CD4-positive, alpha-beta T cell treated with Interleukin-6 for 4 hours (primary cell): Measurements from ENCODE around the gene MAP3K14.

Experiments used
- DNase-seq: peaks from one replicate; pipeline ENCODE4 v3.0.0-alpha.2; 2020; ENCODE audit warnings: mixed read lengths

The MAP3K14 gene

GRCh38 chr17:45338996-45339535, 22.2 kb upstream of the MAP3K14 start:
- no peak for DNase-seq

GRCh38 chr17:45338023-45338781, 21.4 kb upstream of the MAP3K14 start:
- no peak for DNase-seq

- DNase-seq: no peak
These were observed 19.8 kb upstream of the MAP3K14 start for GRCh38 chr17:45336390-45337182.

GRCh38 chr17:45335721-45336120, 18.9 kb upstream of the MAP3K14 start:
- DNase-seq: no peak

GRCh38 chr17:45334701-45335677, 18.2 kb upstream of the MAP3K14 start:
- DNase-seq: no peak

GRCh38 chr17:45334231-45334630, 17.4 kb upstream of the MAP3K14 start:
- no peak for DNase-seq

GRCh38 chr17:45333702-45334092, 16.9 kb upstream of the MAP3K14 start:
- no peak for DNase-seq

- no peak for DNase-seq
These were observed 16.3 kb upstream of the MAP3K14 start for GRCh38 chr17:45332989-45333701.

GRCh38 chr17:45332505-45332904, 15.7 kb upstream of the MAP3K14 start:
- DNase-seq: no peak

- no peak for DNase-seq
These were observed 9.8 kb upstream of the MAP3K14 start for GRCh38 chr17:45326626-45327025.

GRCh38 chr17:45325810-45326209, 9.0 kb upstream of the MAP3K14 start:
- no peak for DNase-seq

GRCh38 chr17:45324336-45324735, 7.5 kb upstream of the MAP3K14 start:
- no peak for DNase-seq

- no peak for DNase-seq
These were observed 5.3 kb upstream of the MAP3K14 start for GRCh38 chr17:45322168-45322567.

- no peak for DNase-seq
These were observed 4.2 kb upstream of the MAP3K14 start for GRCh38 chr17:45320931-45321461.

- peak; percentile 39 for DNase-seq
These were observed 3.6 kb upstream of the MAP3K14 start for GRCh38 chr17:45320349-45320930.

GRCh38 chr17:45319239-45319703, 2.5 kb upstream of the MAP3K14 start:
- no peak for DNase-seq

- no peak for DNase-seq
These were observed 1.9 kb upstream of the MAP3K14 start for GRCh38 chr17:45318561-45319230.

GRCh38 chr17:45317111-45317928, 500 bp upstream of the MAP3K14 start:
- DNase-seq: peak; percentile 100

GRCh38 chr17:45315648-45316433, 979 bp downstream of the MAP3K14 start:
- no peak for DNase-seq
